SK-N-SH treated with all-trans-retinoic acid at 6 μM for 48 hours (cell line): ENCODE measurements around the gene C9orf43.

ENCODE experiments used
- ATAC-seq: fragments of 200-7000 bp; cut with Tn5 transposase; 3 replicates; pipeline ENCODE4 v1.9.1; 2020; ENCODE audit warnings: mild to moderate bottlenecking, moderate library complexity
- ARNTL ChIP-seq: fragments of 450-650 bp; formaldehyde crosslinking; IDR thresholded peaks from 2 replicates; pipeline ENCODE4 v1.5.0; 2020; ENCODE audit warnings: low read depth, mild to moderate bottlenecking, moderate library complexity, borderline replicate concordance
- BACH2 ChIP-seq: fragments of 250-450 bp; sonication (Bioruptor Pico); IDR thresholded peaks from 2 replicates; pipeline ENCODE4 v1.9.0; 2021; ENCODE audit warnings: mild to moderate bottlenecking, borderline replicate concordance
- CSDC2 ChIP-seq: fragments of 250-450 bp; sonication (Bioruptor Pico); IDR thresholded peaks from 2 replicates; pipeline ENCODE4 v1.5.0; 2020; ENCODE audit warnings: mild to moderate bottlenecking, moderate library complexity
- CSRNP3 ChIP-seq: fragments of 250-450 bp; sonication (Bioruptor Pico); IDR thresholded peaks from 2 replicates; pipeline ENCODE4 v1.5.1; 2021; ENCODE audit warnings: mild to moderate bottlenecking, moderate library complexity
- ESRRG ChIP-seq: fragments of 250-450 bp; sonication (Bioruptor Pico); IDR thresholded peaks from 2 replicates; pipeline ENCODE4 v1.6.1; 2021; ENCODE audit warnings: mild to moderate bottlenecking
- GLIS3 ChIP-seq: fragments of 250-450 bp; sonication (Bioruptor Pico); IDR thresholded peaks from 2 replicates; pipeline ENCODE4 v1.5.0; 2020; ENCODE audit warnings: mild to moderate bottlenecking, moderate library complexity
- OSR1 ChIP-seq: fragments of 250-450 bp; sonication (Bioruptor Pico); IDR thresholded peaks from 2 replicates; pipeline ENCODE4 v1.8.0; 2022; ENCODE audit warnings: moderate library complexity, mild to moderate bottlenecking, inconsistent platforms
- POU6F1 ChIP-seq: fragments of 250-450 bp; sonication (Bioruptor Pico); IDR thresholded peaks from 2 replicates; pipeline ENCODE4 v1.8.0; 2021; ENCODE audit warnings: low read depth, mild to moderate bottlenecking, moderate library complexity, borderline replicate concordance
- PPARA ChIP-seq: fragments of 250-450 bp; sonication (Bioruptor Pico); IDR thresholded peaks from 2 replicates; pipeline ENCODE4 v1.5.0; 2020; ENCODE audit warnings: mild to moderate bottlenecking, borderline replicate concordance
- RARB ChIP-seq: fragments of 250-450 bp; sonication (Bioruptor Pico); IDR thresholded peaks from 2 replicates; pipeline ENCODE4 v1.8.0; 2021; ENCODE audit warnings: mild to moderate bottlenecking, moderate library complexity
- SNAI2 ChIP-seq: fragments of 250-450 bp; sonication (Bioruptor Pico); IDR thresholded peaks from 2 replicates; pipeline ENCODE4 v1.5.0; 2020; ENCODE audit warnings: mild to moderate bottlenecking, moderate library complexity
- TCF4 ChIP-seq: fragments of 250-450 bp; sonication (Bioruptor Pico); IDR thresholded peaks from 2 replicates; pipeline ENCODE4 v1.8.0; 2021; ENCODE audit warnings: mild to moderate bottlenecking, moderate library complexity, borderline replicate concordance
- TOX ChIP-seq: fragments of 250-450 bp; sonication (Bioruptor Pico); IDR thresholded peaks from 2 replicates; pipeline ENCODE4 v1.8.0; 2021; ENCODE audit warnings: mild to moderate bottlenecking, moderate library complexity, borderline replicate concordance
- ZC3H10 ChIP-seq: fragments of 250-450 bp; sonication (Bioruptor Pico); IDR thresholded peaks from 2 replicates; pipeline ENCODE4 v1.5.1; 2021; ENCODE audit warnings: mild to moderate bottlenecking, moderate library complexity
- ZFP3 ChIP-seq: fragments of 250-450 bp; sonication (Bioruptor Pico); IDR thresholded peaks from 2 replicates; pipeline ENCODE4 v1.5.0; 2020; ENCODE audit warnings: mild to moderate bottlenecking, moderate library complexity
- ZFP30 ChIP-seq: fragments of 450-650 bp; formaldehyde crosslinking; IDR thresholded peaks from 2 replicates; pipeline ENCODE4 v1.5.0; 2022; ENCODE audit warnings: mild to moderate bottlenecking, moderate library complexity
- ZNF565 ChIP-seq: fragments of 450-650 bp; formaldehyde crosslinking; conservative IDR thresholded peaks from 2 replicates; pipeline ENCODE4 v1.5.0; 2020; ENCODE audit warnings: low read depth, mild to moderate bottlenecking, moderate library complexity
- ZNF70 ChIP-seq: fragments of 450-650 bp; formaldehyde crosslinking; IDR thresholded peaks from 2 replicates; pipeline ENCODE4 v1.5.0; 2020; ENCODE audit warnings: mild to moderate bottlenecking, moderate library complexity
- ZNF8 ChIP-seq: fragments of 450-650 bp; formaldehyde crosslinking; IDR thresholded peaks from 2 replicates; pipeline ENCODE4 v1.5.0; 2020; ENCODE audit warnings: mild to moderate bottlenecking, moderate library complexity
- TF ChIP-seq, protein P1 (sequence below): fragments of 250-450 bp; sonication (Bioruptor Pico); IDR thresholded peaks from 2 replicates; pipeline ENCODE4 v1.8.0; 2020; ENCODE audit warnings: mild to moderate bottlenecking, moderate library complexity, borderline replicate concordance
- TF ChIP-seq, protein P2 (sequence below): fragments of 250-450 bp; sonication (Bioruptor Pico); IDR thresholded peaks from 2 replicates; pipeline ENCODE4 v1.5.0; 2020; ENCODE audit warnings: mild to moderate bottlenecking, moderate library complexity
- TF ChIP-seq, protein P3 (sequence below): fragments of 250-450 bp; sonication (Bioruptor Pico); IDR thresholded peaks from 2 replicates; pipeline ENCODE4 v1.5.1; 2020; ENCODE audit warnings: low read depth, mild to moderate bottlenecking, moderate library complexity

C9orf43 gene

DNA sequence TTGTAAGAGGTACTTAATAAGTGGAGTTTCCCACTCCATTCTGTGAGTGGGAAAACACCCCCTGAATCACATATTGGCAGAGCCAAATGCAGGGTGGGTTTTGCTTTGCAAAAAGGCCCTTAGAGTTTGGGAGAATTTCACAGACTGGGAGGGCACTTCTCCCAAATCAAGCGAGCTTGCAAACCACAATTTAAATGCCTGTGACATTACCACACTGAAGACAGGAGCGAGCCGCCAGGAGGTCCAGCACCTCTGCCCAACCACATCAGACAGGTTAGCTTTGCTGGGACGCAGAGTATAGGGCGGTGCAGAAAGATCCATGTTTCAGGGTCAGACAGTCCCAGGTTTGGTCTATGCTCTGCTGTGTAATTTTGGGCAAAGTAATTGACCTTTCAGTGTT is 11.8 kb upstream of the C9orf43 start:
- ATAC-seq, result no peak
- TF ChIP-seq ZNF8, result no peak
- TF ChIP-seq TOX (CRISPR knock-in tag), result no peak
- no peak for TF ChIP-seq POU6F1 (CRISPR knock-in tag)
- no peak for TF ChIP-seq BACH2 (CRISPR knock-in tag)
- TF ChIP-seq, protein P1, sequence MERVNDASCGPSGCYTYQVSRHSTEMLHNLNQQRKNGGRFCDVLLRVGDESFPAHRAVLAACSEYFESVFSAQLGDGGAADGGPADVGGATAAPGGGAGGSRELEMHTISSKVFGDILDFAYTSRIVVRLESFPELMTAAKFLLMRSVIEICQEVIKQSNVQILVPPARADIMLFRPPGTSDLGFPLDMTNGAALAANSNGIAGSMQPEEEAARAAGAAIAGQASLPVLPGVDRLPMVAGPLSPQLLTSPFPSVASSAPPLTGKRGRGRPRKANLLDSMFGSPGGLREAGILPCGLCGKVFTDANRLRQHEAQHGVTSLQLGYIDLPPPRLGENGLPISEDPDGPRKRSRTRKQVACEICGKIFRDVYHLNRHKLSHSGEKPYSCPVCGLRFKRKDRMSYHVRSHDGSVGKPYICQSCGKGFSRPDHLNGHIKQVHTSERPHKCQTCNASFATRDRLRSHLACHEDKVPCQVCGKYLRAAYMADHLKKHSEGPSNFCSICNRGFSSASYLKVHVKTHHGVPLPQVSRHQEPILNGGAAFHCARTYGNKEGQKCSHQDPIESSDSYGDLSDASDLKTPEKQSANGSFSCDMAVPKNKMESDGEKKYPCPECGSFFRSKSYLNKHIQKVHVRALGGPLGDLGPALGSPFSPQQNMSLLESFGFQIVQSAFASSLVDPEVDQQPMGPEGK (CRISPR knock-in tag), result no peak
- TF ChIP-seq, protein P2, sequence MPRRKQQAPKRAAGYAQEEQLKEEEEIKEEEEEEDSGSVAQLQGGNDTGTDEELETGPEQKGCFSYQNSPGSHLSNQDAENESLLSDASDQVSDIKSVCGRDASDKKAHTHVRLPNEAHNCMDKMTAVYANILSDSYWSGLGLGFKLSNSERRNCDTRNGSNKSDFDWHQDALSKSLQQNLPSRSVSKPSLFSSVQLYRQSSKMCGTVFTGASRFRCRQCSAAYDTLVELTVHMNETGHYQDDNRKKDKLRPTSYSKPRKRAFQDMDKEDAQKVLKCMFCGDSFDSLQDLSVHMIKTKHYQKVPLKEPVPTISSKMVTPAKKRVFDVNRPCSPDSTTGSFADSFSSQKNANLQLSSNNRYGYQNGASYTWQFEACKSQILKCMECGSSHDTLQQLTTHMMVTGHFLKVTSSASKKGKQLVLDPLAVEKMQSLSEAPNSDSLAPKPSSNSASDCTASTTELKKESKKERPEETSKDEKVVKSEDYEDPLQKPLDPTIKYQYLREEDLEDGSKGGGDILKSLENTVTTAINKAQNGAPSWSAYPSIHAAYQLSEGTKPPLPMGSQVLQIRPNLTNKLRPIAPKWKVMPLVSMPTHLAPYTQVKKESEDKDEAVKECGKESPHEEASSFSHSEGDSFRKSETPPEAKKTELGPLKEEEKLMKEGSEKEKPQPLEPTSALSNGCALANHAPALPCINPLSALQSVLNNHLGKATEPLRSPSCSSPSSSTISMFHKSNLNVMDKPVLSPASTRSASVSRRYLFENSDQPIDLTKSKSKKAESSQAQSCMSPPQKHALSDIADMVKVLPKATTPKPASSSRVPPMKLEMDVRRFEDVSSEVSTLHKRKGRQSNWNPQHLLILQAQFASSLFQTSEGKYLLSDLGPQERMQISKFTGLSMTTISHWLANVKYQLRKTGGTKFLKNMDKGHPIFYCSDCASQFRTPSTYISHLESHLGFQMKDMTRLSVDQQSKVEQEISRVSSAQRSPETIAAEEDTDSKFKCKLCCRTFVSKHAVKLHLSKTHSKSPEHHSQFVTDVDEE (CRISPR knock-in tag), result no peak
- no peak for TF ChIP-seq CSDC2 (CRISPR knock-in tag)
- TF ChIP-seq, protein P3, sequence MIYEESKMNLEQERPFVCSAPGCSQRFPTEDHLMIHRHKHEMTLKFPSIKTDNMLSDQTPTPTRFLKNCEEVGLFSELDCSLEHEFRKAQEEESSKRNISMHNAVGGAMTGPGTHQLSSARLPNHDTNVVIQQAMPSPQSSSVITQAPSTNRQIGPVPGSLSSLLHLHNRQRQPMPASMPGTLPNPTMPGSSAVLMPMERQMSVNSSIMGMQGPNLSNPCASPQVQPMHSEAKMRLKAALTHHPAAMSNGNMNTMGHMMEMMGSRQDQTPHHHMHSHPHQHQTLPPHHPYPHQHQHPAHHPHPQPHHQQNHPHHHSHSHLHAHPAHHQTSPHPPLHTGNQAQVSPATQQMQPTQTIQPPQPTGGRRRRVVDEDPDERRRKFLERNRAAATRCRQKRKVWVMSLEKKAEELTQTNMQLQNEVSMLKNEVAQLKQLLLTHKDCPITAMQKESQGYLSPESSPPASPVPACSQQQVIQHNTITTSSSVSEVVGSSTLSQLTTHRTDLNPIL (CRISPR knock-in tag), result no peak
- TF ChIP-seq TCF4 (CRISPR knock-in tag), result no peak
- no peak for TF ChIP-seq ARNTL (CRISPR knock-in tag)
- TF ChIP-seq RARB, result no peak
- no peak for TF ChIP-seq PPARA (CRISPR knock-in tag)
- TF ChIP-seq GLIS3, result no peak
- TF ChIP-seq ZFP3 (CRISPR knock-in tag), result no peak
- no peak for TF ChIP-seq ZFP30 (CRISPR knock-in tag)
- no peak for TF ChIP-seq SNAI2 (CRISPR knock-in tag)
- no peak for TF ChIP-seq ZC3H10
- TF ChIP-seq ESRRG (CRISPR knock-in tag), result no peak

DNA sequence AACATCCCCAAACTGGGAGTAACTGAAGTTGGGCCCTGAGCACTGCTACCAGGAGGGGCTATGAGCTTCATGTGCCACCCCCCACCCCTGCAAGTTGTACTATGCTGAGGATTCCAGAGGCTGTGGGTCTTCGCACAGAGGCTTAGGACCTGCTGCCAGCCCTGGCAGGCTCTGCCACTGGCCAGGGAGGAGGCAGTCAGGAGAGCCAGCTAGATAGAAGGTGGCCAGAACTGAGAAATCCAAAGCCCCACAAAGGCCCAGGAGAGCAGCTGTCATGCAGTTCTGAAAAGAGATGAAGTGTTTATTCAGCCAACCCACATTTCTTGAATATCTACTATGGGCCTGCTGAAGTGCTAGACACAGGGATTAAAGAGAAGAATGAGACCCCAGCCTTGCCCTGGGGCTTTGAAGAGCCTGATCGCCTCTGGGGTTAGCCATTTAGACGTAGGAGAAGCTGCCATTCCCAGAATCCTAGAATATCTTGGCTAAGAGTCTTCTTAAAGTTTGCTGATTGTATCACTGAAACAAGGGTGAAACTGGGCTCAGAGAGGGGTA is 10.8 kb upstream of the C9orf43 start:
- no peak for ATAC-seq
- TF ChIP-seq ZNF8 (no peak), ARNTL (CRISPR knock-in tag) (no peak), ESRRG (CRISPR knock-in tag) (no peak), OSR1 (CRISPR knock-in tag) (no peak), ZNF565 (no peak), POU6F1 (CRISPR knock-in tag) (no peak), ZNF70 (CRISPR knock-in tag) (no peak), CSDC2 (CRISPR knock-in tag) (no peak), GLIS3 (no peak), BACH2 (CRISPR knock-in tag) (no peak), RARB (no peak), CSRNP3 (CRISPR knock-in tag) (no peak), TCF4 (CRISPR knock-in tag) (no peak), ZFP30 (CRISPR knock-in tag) (no peak), SNAI2 (CRISPR knock-in tag) (no peak), TOX (CRISPR knock-in tag) (no peak), PPARA (CRISPR knock-in tag) (no peak), ZC3H10 (no peak)
- TF ChIP-seq, protein P1 (CRISPR knock-in tag), result no peak
- TF ChIP-seq, protein P3 (CRISPR knock-in tag), result no peak
- TF ChIP-seq, all 23 proteins: peak for 0
